Measurements from ENCODE around the gene VPS16. TPM values are rescaled to one million over a fixed set of nuclear protein-coding genes. Genes with fewer than 3 reads are reported as not detected.

VPS16 gene
- polyA plus RNA-seq, 1 donor (not counting 4 experiments of a cell fraction or from before 2014, with no cell fraction given) = 22.7 TPM

GRCh38 chr20:2838170-2838797 is 2.3 kb upstream of the VPS16 start:
- Histone ChIP-seq H3K9me3 (ENCODE audit: control insufficient read depth, low read depth, low read length) (no peaks in the 10 kb centered on the region), H3K27me3 (ENCODE audit: control insufficient read depth, extremely low read depth, insufficient read depth, low read length) (no peaks in the 10 kb centered on the region), H3K4me2 (ENCODE audit: control insufficient read depth, extremely low read depth, insufficient read depth, low read depth, low read length) (no peak overlapping the region), H3K36me3 (ENCODE audit: control insufficient read depth in 2 of 2, extremely low read depth in 1 of 2, insufficient read depth in 2 of 2, low read length in 2 of 2) (no peaks in the 10 kb centered on the region), H4K20me1 (ENCODE audit: control insufficient read depth, extremely low read depth, insufficient read depth, low read length) (no peaks in the 10 kb centered on the region), H3K4me3 (ENCODE audit: control insufficient read depth in 2 of 3, extremely low read depth in 1 of 3, insufficient read depth in 2 of 3, low read depth in 1 of 3, low read length in 3 of 3) (no peak overlapping the region), H2AFZ (ENCODE audit: control insufficient read depth, low read length) (no peak overlapping the region), H3K9ac (ENCODE audit: control insufficient read depth, extremely low read depth, insufficient read depth, low read length) (no peak overlapping the region), H3K4me1 (ENCODE audit: control insufficient read depth, extremely low read depth, insufficient read depth, low read length) (peaks cover 6% of the 10 kb centered on the region), H3K79me2 (ENCODE audit: control insufficient read depth, insufficient read depth, low read length) (no peaks in the 10 kb centered on the region), H3K27ac (ENCODE audit: control insufficient read depth, insufficient read depth, low read length) (no peak overlapping the region), H3K9me1 (ENCODE audit: control insufficient read depth, extremely low read depth, insufficient read depth, low read length) (no peaks in the 10 kb centered on the region)
- dilution Hi-C loops (cut with MboI; ENCODE audit: extremely low pct_ligation_motif_present, low sequenced_read_pairs) = no loop called here
- DNase-seq (ENCODE audit: low read depth, low spot score) (no peak), FAIRE-seq (no peak)
- TF ChIP-seq EZH2 (IDR thresholded peaks at IDR 0.05; ENCODE audit: low read length) = no peak
- TF ChIP-seq, protein P1, sequence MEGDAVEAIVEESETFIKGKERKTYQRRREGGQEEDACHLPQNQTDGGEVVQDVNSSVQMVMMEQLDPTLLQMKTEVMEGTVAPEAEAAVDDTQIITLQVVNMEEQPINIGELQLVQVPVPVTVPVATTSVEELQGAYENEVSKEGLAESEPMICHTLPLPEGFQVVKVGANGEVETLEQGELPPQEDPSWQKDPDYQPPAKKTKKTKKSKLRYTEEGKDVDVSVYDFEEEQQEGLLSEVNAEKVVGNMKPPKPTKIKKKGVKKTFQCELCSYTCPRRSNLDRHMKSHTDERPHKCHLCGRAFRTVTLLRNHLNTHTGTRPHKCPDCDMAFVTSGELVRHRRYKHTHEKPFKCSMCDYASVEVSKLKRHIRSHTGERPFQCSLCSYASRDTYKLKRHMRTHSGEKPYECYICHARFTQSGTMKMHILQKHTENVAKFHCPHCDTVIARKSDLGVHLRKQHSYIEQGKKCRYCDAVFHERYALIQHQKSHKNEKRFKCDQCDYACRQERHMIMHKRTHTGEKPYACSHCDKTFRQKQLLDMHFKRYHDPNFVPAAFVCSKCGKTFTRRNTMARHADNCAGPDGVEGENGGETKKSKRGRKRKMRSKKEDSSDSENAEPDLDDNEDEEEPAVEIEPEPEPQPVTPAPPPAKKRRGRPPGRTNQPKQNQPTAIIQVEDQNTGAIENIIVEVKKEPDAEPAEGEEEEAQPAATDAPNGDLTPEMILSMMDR (optimal IDR thresholded peaks at IDR 0.05 in 1 of 3, IDR thresholded peaks at IDR 0.05 in 1 of 3, conservative IDR thresholded peaks at IDR 0.05 in 1 of 3; ENCODE audit: extremely low read depth in 1 of 3, insufficient read depth in 2 of 3, low read length in 3 of 3) = no peak

DNA sequence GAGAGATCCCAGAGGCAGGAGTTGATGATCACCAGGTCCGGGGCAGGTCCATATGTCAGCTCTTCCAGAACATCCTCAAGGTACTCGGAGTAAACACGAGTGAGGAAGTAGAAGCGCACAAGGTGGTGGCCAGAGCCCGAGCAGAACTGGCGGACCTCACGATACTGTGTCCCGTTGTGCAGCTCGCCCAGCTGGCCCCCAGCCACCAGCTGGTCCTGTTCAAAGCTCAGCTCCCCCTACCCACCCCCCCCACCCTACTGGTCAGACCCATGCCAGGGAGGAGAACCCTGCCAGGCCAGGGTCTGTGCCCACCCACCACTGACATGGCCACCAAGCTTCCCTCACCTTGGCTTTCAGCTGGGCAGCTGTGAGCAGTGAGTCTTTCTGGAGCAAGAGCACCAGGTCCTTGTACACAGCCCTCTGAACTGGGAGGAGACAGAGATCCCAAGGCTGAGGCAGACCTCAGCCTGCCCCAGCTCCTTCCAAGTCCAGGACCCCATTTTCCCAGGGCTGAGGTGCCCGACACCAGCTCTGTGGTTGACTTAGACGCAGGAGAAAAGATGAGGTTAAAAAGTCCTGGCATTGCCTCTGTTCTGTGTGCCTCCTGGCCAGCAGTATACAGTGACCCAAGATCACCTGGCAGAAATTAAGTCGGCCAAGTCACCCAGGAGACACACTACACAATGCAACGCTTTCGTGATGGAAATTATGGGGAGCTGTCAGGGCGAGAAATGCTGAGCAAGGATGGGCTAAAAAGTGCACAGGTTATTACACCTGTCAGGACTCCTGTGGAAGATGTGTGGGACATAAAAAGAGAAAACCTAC is 1.5 kb upstream of the VPS16 start:
- no peaks in the 10 kb centered on the region for H3K9me1 ChIP-seq (ENCODE audit: control insufficient read depth, extremely low read depth, insufficient read depth, low read length)
- H3K4me1 ChIP-seq (ENCODE audit: control insufficient read depth, extremely low read depth, insufficient read depth, low read length) = peaks cover 6% of the 10 kb centered on the region
- no peaks in the 10 kb centered on the region for H3K27me3 ChIP-seq (ENCODE audit: control insufficient read depth, extremely low read depth, insufficient read depth, low read length)
- FAIRE-seq = peak; percentile 70
- H3K36me3 ChIP-seq (ENCODE audit: control insufficient read depth in 2 of 2, extremely low read depth in 1 of 2, insufficient read depth in 2 of 2, low read length in 2 of 2) = no peaks in the 10 kb centered on the region
- H3K79me2 ChIP-seq (ENCODE audit: control insufficient read depth, insufficient read depth, low read length) = no peaks in the 10 kb centered on the region
- H3K4me2 ChIP-seq (ENCODE audit: control insufficient read depth, extremely low read depth, insufficient read depth, low read depth, low read length) = no peak overlapping the region
- no peaks in the 10 kb centered on the region for H3K9me3 ChIP-seq (ENCODE audit: control insufficient read depth, low read depth, low read length)
- no peak for TF ChIP-seq EZH2 (IDR thresholded peaks at IDR 0.05; ENCODE audit: low read length)
- TF ChIP-seq, protein P1 (optimal IDR thresholded peaks at IDR 0.05 in 1 of 3, IDR thresholded peaks at IDR 0.05 in 1 of 3, conservative IDR thresholded peaks at IDR 0.05 in 1 of 3; ENCODE audit: extremely low read depth in 1 of 3, insufficient read depth in 2 of 3, low read length in 3 of 3) = no peak
- no peaks in the 10 kb centered on the region for H4K20me1 ChIP-seq (ENCODE audit: control insufficient read depth, extremely low read depth, insufficient read depth, low read length)
- H3K4me3 ChIP-seq (ENCODE audit: control insufficient read depth in 2 of 3, extremely low read depth in 1 of 3, insufficient read depth in 2 of 3, low read depth in 1 of 3, low read length in 3 of 3) = no peak overlapping the region
- H2AFZ ChIP-seq (ENCODE audit: control insufficient read depth, low read length) = no peak overlapping the region
- H3K9ac ChIP-seq (ENCODE audit: control insufficient read depth, extremely low read depth, insufficient read depth, low read length) = no peak overlapping the region
- H3K27ac ChIP-seq (ENCODE audit: control insufficient read depth, insufficient read depth, low read length) = no peak overlapping the region
- DNase-seq (ENCODE audit: low read depth, low spot score) = no peak
- dilution Hi-C loops (cut with MboI; ENCODE audit: extremely low pct_ligation_motif_present, low sequenced_read_pairs) = no loop called here

Data from keratinocyte (primary cell).